ENCODE data around the gene ADAM30.
A peak's percentile ranks its signal among the peaks of the same experiment; 100 is the strongest.

The ADAM30 gene

GRCh38 chr1:119908661-119909060 is 12.3 kb upstream of the ADAM30 start:
- no peak for DNase-seq (ENCODE audit: low spot score)

DNA sequence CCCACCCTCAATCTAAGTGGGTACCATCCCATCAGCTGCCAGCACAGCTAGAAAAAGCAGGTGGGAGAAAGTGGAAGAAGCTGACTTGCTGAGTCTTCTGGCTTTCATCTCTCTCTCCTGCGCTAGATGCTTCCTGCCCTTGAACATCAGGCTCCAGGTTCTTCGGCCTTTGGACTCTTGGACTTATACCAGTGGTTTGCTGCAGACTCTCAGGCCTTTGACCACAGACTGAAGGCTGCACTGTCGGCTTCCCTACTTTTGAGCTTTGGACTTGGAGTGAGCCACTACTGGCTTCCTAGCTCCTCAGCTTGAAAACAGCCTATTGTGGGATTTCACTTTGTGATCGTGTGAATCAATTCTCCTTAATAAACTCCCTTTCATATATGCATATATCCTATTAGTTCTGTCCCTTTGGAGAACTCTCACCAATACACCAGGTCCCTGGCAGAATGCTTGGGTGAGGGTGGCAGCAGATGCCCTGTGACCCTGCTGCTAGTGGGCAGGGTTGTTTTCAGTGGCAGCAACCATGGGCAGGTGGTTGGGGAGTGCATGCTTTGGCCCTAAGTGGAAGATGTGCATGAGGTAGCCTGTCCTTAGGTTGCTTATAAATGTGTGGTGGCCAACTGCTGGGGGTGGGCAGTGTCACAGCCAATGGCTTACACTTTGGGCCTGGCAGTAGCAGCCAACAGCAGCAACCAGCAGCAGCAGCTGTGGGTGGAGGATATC is 10.8 kb upstream of the ADAM30 start:
- DNase-seq (ENCODE audit: low spot score): no peak

GRCh38 chr1:119903443-119903835 is 7.1 kb upstream of the ADAM30 start:
- no peak for DNase-seq (ENCODE audit: low spot score)

- DNase-seq (ENCODE audit: low spot score): no peak
Observed at GRCh38 chr1:119902775-119903442, 6.6 kb upstream of the ADAM30 start.

DNA sequence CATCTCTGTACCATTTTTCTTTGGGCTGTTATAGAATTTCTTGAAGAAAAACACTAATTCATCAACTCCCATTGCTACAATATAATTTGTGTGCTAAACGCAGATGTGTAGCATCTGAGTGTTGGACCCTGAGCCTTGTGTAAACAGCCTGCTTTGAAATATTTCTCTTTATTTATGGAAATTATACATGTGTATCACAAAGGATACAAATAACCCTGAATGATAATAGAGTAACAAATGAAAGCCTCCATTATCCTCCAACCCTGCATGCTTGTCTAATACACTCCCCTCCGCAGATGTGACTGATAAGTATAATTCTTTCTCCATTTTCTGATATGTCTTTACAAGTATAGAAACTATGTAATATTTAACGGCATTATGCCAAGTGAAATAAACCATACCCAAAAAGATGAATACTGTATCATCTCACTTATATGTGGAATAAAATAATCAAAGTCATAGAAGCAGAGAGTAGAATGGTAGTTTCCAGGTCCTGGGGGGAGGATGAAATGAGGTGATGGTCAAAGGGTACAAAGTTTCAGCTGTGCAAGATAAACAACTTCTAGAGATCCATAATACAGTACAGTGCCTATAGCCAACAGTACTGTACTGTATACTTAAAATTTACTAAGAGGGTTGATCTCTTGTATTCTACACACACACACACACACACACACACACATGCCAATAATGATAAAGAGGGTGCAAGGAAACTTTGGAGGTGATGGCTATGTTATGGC is 2.8 kb upstream of the ADAM30 start:
- no peak for DNase-seq (ENCODE audit: low spot score)

DNA sequence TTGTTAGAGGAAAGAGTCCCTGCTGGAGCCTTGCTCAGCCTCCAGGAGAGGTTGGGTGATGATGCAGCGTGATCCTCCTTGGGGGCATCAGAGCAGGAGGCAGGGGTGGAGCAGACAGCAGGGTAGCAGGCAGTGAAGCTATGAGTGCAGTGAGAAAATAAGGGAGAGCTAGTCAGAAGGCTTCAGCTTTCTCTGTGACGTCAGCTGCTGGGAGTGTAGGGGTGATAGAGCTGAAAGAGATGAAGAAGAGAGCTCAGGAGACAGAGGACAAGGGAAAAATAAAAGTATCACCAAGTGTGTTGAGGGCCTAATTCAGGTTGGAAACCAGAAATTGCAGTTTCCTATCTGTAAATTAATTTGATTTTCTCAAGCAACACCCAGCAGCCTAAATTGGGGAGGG is 2.2 kb upstream of the ADAM30 start:
- DNase-seq (ENCODE audit: low spot score): no peak

DNA sequence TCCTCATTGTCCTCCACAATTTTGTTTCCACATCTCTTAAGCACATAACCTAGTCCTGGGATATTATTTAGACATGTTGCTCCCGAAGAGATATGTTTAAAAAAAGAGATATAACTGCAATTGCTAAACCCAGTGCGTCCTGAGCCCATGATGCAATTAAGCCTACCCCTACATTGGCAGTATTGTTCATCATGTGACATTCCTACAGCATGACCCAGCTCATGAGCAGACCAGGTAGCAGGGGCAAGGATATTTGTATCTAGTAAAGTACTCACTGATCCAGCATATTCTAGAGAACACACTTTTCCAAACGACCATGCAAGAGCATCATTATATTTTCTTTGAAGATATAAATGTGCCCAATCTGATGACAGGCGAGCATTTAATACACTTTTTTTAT is 1.2 kb downstream of the ADAM30 start:
- DNase-seq (ENCODE audit: low spot score): no peak

DNA sequence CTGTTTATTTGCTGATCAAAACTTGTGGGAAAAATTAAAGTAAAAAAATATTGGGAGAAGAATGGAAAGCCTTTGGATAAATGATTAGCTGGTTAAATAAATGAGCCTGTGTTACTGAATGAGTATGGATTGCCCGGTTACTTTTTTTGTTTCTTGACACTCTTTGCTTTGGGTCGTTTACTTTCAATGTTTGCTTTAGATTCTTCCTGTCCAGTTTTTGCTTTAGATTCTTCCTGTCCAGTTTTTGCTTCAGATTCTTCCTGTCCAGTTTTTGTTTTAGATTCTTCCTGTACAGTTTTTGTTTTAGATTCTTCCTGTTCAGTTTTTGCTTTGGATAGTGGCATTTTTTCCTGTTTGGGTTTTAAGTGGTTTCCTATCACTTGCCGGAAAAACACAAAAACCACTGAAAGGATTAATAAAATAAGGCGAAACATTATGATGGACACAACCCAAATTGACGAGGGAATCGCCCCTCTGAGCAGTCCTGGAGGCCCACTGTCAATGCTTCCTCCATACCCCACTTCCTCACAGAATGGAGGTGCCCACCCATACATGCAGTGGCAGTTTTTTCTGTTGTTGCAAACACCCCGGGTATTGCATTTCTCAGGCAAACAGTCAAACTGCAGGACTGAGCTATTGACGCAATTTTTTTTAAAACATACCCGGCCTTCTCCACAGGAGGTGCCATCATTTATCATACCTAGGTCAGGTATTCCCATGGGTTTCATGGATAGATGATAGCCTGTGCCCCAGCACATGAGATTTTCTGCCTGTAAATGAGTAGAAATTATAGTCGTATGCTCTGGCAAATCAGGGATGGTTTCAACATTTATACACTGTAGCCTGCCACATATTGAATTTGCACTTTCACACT is 2.3 kb downstream of the ADAM30 start:
- DNase-seq (ENCODE audit: low spot score): no peak

GRCh38 chr1:119893238-119893791 is 3.0 kb downstream of the ADAM30 start:
- DNase-seq (ENCODE audit: low spot score): no peak

- no peak for DNase-seq (ENCODE audit: low spot score)
Observed at GRCh38 chr1:119891386-119891785, 4.9 kb downstream of the ADAM30 start.

DNA sequence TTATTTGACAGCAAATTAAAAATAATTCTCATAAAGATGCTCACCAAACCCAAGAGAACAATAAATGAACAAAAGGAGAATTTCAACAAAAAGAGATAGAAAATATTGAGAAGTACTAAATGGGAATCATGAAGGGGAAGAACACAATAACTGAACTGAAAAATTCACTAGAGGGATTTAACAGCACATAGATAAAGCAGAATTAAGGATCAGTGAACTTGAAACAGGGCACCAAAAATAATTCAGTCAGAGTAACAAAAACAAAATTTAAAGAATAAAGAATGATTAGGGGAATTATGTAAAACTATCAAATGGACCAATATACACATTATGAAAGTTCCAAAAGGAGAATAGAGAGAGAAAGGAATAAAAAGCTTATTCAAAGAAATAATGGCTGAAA is 7.8 kb downstream of the ADAM30 start:
- no peak for DNase-seq (ENCODE audit: low spot score)

- no peak for DNase-seq (ENCODE audit: low spot score)
Observed at GRCh38 chr1:119887427-119887826, 8.9 kb downstream of the ADAM30 start.

DNA sequence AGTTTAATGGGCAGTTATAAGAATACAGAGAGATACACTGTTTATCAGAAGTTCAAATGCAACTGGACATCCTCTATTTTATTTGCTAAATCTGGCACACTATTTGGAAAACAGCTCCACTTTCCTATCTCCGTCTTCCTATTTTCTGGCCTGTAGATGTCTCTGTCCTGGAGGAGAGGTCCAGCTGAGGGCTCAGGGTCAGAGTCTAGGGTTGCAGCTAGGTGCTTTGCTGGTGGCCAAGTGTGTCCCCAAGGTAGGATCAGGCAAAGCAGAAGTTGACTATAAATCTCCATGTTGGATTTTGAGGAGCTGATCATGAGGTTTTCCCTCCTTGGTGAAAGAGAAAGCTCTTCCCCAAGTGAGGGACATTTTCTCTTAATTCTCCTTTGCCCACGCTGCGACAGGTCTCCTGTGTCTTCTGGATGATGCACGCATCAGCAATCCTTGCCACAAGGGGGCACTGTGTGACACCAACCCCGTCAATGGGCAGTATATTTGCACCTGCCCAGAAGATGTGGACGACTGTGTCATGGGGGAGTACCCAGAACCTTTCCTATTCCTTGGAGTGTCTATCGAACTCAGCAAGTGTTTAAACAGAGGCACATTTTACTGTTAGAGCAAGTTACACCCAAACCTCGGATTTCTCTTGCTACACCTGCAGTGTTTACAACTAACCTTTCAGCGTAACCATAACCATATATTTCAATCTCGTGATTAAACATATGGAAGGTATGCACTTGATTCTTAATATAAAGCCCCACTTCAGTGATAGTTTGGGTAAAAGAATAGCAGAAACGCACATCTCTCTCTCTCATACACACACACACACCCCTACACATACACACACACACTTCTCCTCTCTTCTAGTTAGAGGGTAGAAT is 10.2 kb downstream of the ADAM30 start:
- DNase-seq (ENCODE audit: low spot score): peak; percentile 52

GRCh38 chr1:119884711-119885110 is 11.6 kb downstream of the ADAM30 start:
- no peak for DNase-seq (ENCODE audit: low spot score)

DNA sequence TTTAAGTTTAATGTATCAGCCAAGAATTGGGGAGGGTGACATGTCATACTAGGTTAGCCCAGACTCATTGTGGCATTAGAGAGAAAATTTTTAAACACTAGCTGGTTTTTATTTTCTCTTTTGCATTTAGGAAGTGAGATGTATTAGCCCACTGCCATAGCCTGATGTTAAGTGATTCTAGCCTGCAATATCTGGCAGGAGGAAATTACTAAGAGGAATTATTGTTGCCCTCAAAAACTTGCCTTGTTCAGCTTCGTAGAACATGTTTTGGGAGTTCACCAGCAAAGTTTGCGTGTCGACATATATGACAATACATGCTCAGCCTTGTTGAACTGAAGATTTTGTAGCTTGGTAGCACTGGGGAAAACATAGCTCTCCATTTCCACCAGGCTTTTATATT is 12.5 kb downstream of the ADAM30 start:
- no peak for DNase-seq (ENCODE audit: low spot score)

- no peak for DNase-seq (ENCODE audit: low spot score)
Observed at GRCh38 chr1:119882132-119883049, 13.9 kb downstream of the ADAM30 start.

DNA sequence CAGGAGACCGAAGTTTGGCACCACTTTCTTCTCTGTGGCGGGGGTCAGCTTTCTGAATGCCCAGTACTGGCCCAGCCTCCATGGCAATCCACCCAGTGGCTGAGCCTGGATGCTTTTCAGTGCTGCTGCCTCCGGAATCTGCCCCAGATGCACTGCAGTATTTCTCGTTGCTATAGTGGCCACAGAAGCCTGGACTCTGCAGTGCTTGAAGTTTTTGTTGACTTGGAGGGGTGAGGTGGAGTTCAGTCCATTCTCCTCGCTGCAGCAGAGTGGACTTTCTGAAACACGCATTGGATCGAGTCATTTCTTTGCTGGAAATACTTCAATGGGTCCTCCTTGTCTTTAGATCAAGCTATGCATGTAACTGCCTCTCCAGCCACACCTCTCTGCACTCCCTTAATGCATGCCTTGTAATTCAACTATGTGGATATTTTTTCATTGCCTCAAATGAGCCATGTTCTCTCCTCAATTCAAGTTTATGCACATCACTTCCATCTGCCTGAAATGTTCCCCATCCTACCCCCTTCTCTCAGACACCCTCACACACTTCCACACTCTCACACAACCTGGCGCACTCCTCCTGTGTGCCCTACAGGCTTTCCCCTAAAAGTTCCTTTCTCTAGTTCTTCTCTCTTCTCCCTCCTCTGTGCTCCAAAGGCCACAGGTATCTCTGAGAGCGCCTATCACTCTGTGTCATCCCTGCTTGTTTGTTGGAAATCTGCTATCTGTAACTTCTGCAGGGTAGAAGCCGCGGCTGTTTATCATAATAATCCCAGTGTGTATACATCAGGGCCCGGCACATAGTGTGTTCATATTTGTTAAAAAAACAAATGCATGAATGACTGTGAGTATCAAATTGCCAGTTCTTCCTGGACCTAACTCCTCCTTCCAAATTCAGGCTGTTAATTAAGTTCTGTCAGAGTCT is 16.5 kb downstream of the ADAM30 start:
- no peak for DNase-seq (ENCODE audit: low spot score)

GRCh38 chr1:119878171-119878570 is 18.1 kb downstream of the ADAM30 start:
- DNase-seq (ENCODE audit: low spot score): no peak

- no peak for DNase-seq (ENCODE audit: low spot score)
Observed at GRCh38 chr1:119874186-119874585, 22.1 kb downstream of the ADAM30 start.
